H1 (cell line): ENCODE measurements around the gene MYOM3. TPM values are rescaled to one million over a fixed set of nuclear protein-coding genes. Genes with fewer than 3 reads are reported as not detected.

Experiments
- CHD2 ChIP-seq: IDR thresholded peaks from 2 replicates; pipeline ENCODE4 v1.6.1; 2012; ENCODE audit warnings: low read length, improper control_type of control experiment
- CHD7 ChIP-seq: fragments of 300-600 bp; sonication (generic); IDR thresholded peaks from 2 replicates; pipeline ENCODE4 v1.7.1; 2012; ENCODE audit warnings: low read length, moderate library complexity, mild to moderate bottlenecking, inconsistent platforms; ENCODE audit not compliant: insufficient replicate concordance
- CTBP2 ChIP-seq: IDR thresholded peaks from 2 replicates; pipeline ENCODE4 v1.7.0; 2011; ENCODE audit warnings: borderline replicate concordance, mild to moderate bottlenecking, moderate library complexity, mixed read lengths, low read length; ENCODE audit not compliant: insufficient read depth, insufficient read length
- HDAC2 ChIP-seq, 2 experiments: fragments of 300-600 bp in 1 of 2; sonication (generic) in 1 of 2; IDR thresholded peaks; 2 replicates each; pipeline ENCODE4 v1.6.1; 2011 to 2012; ENCODE audit warnings: low read depth in 2 of 2, low read length in 2 of 2, mild to moderate bottlenecking in 2 of 2, moderate library complexity in 2 of 2, borderline replicate concordance in 1 of 2, inconsistent platforms in 1 of 2
- NRF1 ChIP-seq: IDR thresholded peaks from 2 replicates; pipeline ENCODE4 v1.6.1; 2011; ENCODE audit warnings: mild to moderate bottlenecking, low read depth, low read length, improper control_type of control experiment
- SIX5 ChIP-seq: IDR thresholded peaks from 2 replicates; pipeline ENCODE4 v1.6.1; 2011; ENCODE audit warnings: mild to moderate bottlenecking, low read depth, low read length
- polyA plus RNA-seq, 7 experiments: library from polyadenylated mRNA; depleted of rRNA in 3 of 7; stranded (reverse) in 5 of 7; unstranded in 2 of 7; fragments of >200 nt in 5 of 7; fragments of 200-250 nt in 2 of 7; gene quantifications; 1 replicate in 5 of 7; 2 replicates in 1 of 7; 4 replicates in 1 of 7; pipeline versions ENCODE4 v1.2.1 to v1.2.3, GENCODE V29; 2011 to 2013; ENCODE audit warnings: missing spikeins in 2 of 7, mixed read lengths in 2 of 7
- total RNA-seq: library from RNA; stranded (reverse); fragmentation: NEBNext Ultra II Directional; extraction: Animal tissue kit (Norgen Biotek cat#: 25700); gene quantifications from 2 replicates; pipeline ENCODE4 v1.2.1, GENCODE V29; 2021

MYOM3 gene
- total and polyA plus RNA-seq, 2 of the 8 experiments (the other 6 are each of a cell fraction or from before 2014, with no cell fraction given), result 0.08 to 0.09 TPM

DNA sequence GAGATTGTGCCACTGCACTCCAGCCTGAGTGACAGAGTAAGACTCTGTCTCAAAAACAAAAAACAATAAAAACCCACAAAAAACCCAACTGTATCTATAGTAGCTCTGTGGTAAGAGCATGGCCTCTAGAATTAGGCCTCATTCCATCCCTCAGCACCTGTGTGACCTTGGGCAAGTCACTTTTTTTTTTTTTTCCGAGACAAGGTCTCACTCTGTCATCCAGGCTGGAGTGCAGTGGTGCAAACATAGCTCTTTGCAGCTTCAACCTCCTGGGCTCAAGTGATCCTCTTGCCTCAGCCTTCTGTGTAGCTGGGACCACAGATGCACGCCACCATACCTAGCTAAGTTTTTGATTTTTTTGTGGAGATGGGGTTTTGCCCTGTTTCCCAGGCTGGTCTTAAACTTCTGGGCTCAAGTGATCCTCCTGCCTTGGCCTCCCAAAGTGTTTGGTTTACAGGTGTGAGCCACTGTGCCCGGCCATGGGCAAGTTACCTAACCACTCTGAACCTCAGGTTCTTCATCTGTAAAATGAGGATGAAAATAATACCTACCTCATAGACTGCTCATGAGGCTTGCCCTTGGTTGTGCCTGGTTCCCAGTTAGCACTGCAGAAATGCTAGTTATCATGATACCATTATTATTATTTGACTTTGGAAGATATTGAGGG, 15.3 kb upstream of the MYOM3 start (continued):
- no peak for TF ChIP-seq CHD7
- no peak for TF ChIP-seq SIX5
- no peak for TF ChIP-seq HDAC2 (IDR thresholded peaks at IDR 0.05; ENCODE audit: borderline replicate concordance in 1 of 2, low read depth in 2 of 2, low read length in 2 of 2)
- no peak for TF ChIP-seq CHD2
- no peak for TF ChIP-seq CTBP2
- no peak for TF ChIP-seq NRF1
- TF ChIP-seq, all 59 proteins: peak for 0
